C4-2B (cell line): ENCODE measurements around the gene OSBPL3.

ENCODE experiments used
- H3K27ac ChIP-seq: fragments of 450-650 bp; 2 replicates; pipeline ENCODE4 v1.5.1; 2017
- ZFX ChIP-seq: fragments of 450-650 bp; IDR thresholded peaks from 2 replicates; pipeline ENCODE4 v1.6.1; 2017
- TF ChIP-seq, protein P1 (sequence below): fragments of 450-650 bp; conservative IDR thresholded peaks from 2 replicates; pipeline ENCODE4 v1.5.1; 2017; ENCODE audit warnings: mild to moderate bottlenecking

OSBPL3 gene

DNA sequence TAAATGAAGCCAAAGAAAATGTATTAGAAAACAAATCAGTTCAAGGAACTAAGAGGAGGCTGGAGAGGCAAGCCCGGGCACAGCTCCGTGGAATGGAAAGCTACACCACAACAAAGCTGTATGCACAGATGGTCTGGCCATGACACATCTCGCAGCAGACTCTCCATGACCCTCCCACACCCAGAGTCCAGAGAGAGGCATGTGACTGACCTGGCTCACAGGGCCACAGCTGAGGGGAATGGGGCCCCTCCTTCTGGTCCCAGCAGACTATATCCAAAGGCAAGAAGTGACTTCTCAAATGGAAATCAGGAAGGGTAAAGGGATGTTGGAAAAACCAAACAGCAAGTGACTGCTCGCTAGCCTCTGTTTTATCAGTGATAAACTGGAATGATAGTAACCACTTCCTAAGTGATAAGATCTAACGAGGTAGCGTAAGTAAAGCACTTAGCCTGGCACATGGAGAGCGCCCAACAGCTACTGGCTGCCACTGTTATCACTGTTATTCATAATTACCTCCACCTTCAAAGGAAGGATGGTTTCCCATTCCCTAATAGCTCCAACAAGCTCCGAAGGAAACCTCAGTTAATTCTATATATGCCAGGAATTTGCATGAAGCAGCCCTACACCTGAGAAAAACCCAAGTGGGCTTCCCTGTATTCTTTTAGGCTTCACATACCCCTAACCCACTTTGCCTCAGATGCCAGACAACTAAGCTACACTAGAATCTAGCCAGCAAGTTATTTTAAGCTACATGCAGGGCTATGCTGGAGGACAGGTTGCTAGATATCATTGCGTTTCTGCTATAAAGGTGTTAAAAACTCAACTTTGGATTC is 8.4 kb downstream of the OSBPL3 start:
- peak overlapping the region; percentile 8; the same call in 1 of the 2 replicates for H3K27ac ChIP-seq

DNA sequence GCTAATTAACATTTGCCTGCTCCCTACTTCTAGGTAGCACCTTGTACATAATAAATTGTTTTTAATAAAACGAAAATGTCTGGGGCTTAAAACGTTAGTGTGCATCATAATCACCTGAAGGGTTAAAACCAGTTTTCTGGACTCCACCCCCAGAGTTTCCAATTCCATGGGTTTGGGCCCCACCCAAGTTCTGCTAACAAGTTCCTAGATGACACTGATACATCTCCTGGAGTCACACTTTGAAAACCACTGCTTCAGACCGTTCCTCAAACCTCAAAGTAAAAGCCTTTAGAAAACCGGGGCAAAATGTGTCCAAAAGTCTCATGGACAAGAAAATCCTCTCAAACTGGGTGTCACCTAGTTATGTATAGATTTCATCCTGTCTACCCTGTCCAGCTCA is 9.3 kb downstream of the OSBPL3 start:
- TF ChIP-seq, protein P1, sequence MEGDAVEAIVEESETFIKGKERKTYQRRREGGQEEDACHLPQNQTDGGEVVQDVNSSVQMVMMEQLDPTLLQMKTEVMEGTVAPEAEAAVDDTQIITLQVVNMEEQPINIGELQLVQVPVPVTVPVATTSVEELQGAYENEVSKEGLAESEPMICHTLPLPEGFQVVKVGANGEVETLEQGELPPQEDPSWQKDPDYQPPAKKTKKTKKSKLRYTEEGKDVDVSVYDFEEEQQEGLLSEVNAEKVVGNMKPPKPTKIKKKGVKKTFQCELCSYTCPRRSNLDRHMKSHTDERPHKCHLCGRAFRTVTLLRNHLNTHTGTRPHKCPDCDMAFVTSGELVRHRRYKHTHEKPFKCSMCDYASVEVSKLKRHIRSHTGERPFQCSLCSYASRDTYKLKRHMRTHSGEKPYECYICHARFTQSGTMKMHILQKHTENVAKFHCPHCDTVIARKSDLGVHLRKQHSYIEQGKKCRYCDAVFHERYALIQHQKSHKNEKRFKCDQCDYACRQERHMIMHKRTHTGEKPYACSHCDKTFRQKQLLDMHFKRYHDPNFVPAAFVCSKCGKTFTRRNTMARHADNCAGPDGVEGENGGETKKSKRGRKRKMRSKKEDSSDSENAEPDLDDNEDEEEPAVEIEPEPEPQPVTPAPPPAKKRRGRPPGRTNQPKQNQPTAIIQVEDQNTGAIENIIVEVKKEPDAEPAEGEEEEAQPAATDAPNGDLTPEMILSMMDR: no peak
- no peak for TF ChIP-seq ZFX
- peak overlapping the region; percentile 8; the same call in 1 of the 2 replicates for H3K27ac ChIP-seq

More for the DNA sequence above, 8.4 kb downstream of the OSBPL3 start:
- TF ChIP-seq ZFX: no peak
- TF ChIP-seq, protein P1: no peak

DNA sequence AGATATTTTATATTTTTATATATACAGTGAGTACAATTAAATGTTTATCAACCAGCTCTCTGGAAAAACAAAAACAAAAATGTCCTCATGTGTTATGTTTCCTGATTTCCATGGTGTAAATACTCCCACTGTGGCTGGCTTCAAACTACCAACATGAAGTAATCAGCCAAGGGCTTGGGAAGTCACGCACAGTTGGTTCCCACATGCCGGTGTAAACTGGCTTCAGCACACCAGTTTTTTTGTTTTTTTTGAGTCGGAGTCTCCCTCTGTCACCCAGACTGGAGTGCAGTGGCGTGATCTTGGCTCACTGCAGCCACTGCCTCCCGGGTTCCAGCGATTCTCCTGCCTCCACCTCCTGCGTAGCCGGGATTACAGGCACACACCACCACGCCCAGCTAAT is 11.8 kb downstream of the OSBPL3 start:
- no peak for TF ChIP-seq ZFX
- TF ChIP-seq, protein P1: no peak
- H3K27ac ChIP-seq: no peak overlapping the region

DNA sequence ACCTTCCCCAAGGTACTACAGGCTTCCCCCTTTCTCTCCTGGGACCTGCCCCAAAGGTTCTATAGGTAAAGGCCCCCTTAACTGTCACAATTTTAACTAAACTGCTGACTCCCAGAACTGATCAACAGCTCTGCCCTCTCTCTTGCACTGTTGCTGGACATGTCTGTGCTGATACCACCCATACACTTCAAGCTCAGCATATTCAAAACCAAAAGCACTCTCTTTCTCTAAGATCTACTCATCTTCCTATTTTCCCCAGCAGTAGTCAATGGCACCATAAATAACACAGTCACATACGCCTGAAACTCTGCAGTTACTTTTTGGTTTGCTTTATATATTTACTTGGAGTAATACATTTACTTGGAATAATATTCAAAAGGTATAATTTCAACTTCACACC is 12.3 kb downstream of the OSBPL3 start:
- H3K27ac ChIP-seq: no peak overlapping the region

DNA sequence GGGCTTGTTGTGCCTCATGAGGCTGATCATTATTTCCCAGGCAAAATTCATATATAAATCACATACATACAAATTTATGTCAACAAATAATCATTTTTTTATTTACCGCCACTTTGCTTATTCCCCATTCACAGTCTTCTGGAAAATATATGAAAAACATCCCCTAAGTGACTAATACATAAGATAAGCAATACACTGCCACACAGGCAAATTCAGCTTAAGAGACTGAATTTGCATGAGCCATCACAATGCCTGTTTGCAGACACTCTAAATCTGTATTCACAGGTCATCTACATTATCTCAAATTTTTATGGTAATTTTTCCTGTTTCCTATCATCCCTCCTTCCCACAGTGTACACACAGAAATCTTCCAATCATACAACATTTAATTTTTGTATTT is 13.2 kb downstream of the OSBPL3 start:
- H3K27ac ChIP-seq: no peak overlapping the region
- TF ChIP-seq ZFX: no peak
- TF ChIP-seq, protein P1: no peak

More for the DNA sequence above, 12.3 kb downstream of the OSBPL3 start:
- TF ChIP-seq, protein P1: no peak
- no peak for TF ChIP-seq ZFX

DNA sequence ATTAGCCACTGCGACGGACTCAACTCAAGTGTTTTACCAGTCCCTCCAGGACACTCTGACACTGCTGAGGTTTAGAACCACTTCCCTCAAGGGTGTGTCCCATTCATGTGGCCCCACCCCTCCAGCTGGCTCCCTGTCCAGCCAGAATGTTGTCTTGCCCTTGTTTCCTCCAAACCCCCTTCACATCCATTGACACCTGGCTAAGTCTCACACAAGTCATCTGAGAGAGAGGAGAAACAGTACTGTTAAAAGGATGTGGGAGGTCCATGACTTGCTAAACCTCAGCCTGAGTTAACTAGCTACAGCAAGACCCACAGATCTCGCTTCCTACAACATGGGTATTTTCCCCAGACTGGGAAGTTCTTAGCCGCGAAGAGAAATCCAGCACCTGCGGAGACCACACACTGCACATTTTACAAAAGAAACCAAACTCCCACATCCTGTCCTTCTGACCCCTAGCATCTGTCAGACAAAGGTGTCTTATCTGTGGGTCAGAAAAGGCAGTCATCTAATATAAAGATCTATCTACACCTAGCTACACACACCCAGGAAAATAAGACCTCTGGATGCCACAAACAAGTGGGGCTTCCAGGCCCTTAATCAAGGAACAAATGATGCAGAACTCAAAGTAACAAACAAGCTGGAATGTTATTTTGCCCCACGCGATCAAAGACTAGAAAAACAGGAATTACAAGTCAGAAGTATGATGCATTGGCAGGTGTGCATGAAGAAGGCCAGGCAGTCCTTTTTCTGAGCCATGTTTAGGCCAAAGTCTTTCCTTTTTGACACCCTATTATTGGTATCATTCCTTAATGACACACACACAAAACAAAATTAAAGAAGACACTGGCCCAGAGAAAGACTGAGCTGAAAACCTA is 13.9 kb downstream of the OSBPL3 start:
- no peak overlapping the region for H3K27ac ChIP-seq
- TF ChIP-seq, protein P1: no peak
- TF ChIP-seq ZFX: no peak

DNA sequence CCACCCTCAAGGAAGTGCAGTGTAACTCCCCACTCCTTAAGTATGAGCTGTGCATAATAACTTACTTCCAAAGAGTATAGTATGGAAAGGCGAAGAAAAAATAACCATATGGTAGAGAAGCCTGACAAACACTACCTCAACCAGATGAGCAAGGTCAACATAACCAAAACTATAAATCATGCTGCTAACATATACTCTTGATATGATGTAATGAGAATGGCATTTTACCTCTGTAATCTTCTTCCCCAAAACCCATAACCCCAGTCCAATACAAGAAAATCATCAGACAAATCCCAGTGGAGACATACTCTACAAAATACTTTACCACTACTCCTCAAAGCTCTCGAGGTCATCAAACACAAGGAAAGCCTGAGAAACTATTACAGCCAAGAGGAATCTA is 15.8 kb downstream of the OSBPL3 start:
- TF ChIP-seq, protein P1: no peak
- TF ChIP-seq ZFX: no peak
- H3K27ac ChIP-seq: no peak overlapping the region
